ENCODE data around the gene FAT1. TPM values are rescaled to one million over a fixed set of nuclear protein-coding genes. Genes with fewer than 3 reads are reported as not detected.

FAT1 gene
- total and polyA plus RNA-seq, 9 of the 15 experiments (the other 6 are each of a cell fraction or from before 2014, with no cell fraction given) = 6.0 to 38.4 (median 21.4) TPM

- Histone ChIP-seq H3K4me2 (ENCODE audit: insufficient read depth, low read length) (no peak overlapping the region), H3K9me1 (ENCODE audit: control insufficient read depth, insufficient read depth, low read length) (no peaks in the 10 kb centered on the region), H3K27me3 (ENCODE audit: control insufficient read depth in 2 of 2, insufficient read depth in 2 of 2, low read length in 2 of 2) (no peaks in the 10 kb centered on the region), H3K36me3 (ENCODE audit: control insufficient read depth, insufficient read depth, low read length) (peaks cover 39% of the 10 kb centered on the region), H3K9me3 (replicated peaks; ENCODE audit: control insufficient read depth, insufficient read depth, low read depth, low read length) (no peaks in the 10 kb centered on the region), H3K4me1 (replicated peaks in 1 of 2; ENCODE audit: control insufficient read depth in 2 of 2, insufficient read depth in 2 of 2, low read length in 2 of 2) (no peaks in the 10 kb centered on the region), H2AFZ (ENCODE audit: low read depth, low read length) (no peak overlapping the region), H3K9ac (ENCODE audit: insufficient read depth in 1 of 2, low read depth in 2 of 2, low read length in 2 of 2) (no peak overlapping the region; a peak in 1 of 4 replicates), H3K79me2 (ENCODE audit: control insufficient read depth, insufficient read depth, low read length) (no peaks in the 10 kb centered on the region), H3K4me3 (no peak overlapping the region), H4K20me1 (replicated peaks; ENCODE audit: control insufficient read depth, insufficient read depth, low read length) (no peaks in the 10 kb centered on the region), H3K27ac (ENCODE audit: extremely low read depth, low read depth, low read length) (no peak overlapping the region)
- DNase-seq (ENCODE audit: extremely low read depth in 1 of 4, low spot score in 3 of 4) = no peak
- FAIRE-seq = no peak
- WGBS (ENCODE audit: insufficient coverage, low coverage, missing lambda C conversion rate) = 60% methylated on average over 7 of the region's 7 CpGs
- BruUV-seq (replicated peaks) = no TSS peak
- in situ Hi-C loops (cut with MboI) = loop anchor here (10.0 kb wide), 1 partner anchor 304 kb away; no protein-coding TSS in a partner anchor
- ChIA-PET CTCF (ENCODE audit: low intra/inter-chr PET ratio) (no interaction called here), POLR2A (no interaction called here)
- ATAC-seq = no peak
- intact Hi-C loops (cut with micrococcal nuclease) = no loop called here
- no peak for TF ChIP-seq ZNF75A (CRISPR knock-in tag; IDR thresholded peaks at IDR 0.05)
- no peak for TF ChIP-seq NR2C2 (CRISPR knock-in tag; IDR thresholded peaks at IDR 0.05)
- TF ChIP-seq NR2C2 (tag; IDR thresholded peaks at IDR 0.05) = no peak
- no peak for TF ChIP-seq RBM39 (optimal IDR thresholded peaks at IDR 0.05; ENCODE audit: low read depth, low read length)
- TF ChIP-seq ZNF280B (CRISPR knock-in tag; IDR thresholded peaks at IDR 0.05) = no peak
- no peak for TF ChIP-seq TAF15 (IDR thresholded peaks at IDR 0.05; ENCODE audit: low read depth, low read length)
- no peak for TF ChIP-seq ZNF282 (CRISPR knock-in tag; IDR thresholded peaks at IDR 0.05)
- TF ChIP-seq ZBTB11 (CRISPR knock-in tag; IDR thresholded peaks at IDR 0.05) = no peak
- TF ChIP-seq EHMT2 (IDR thresholded peaks at IDR 0.05) = no peak
- TF ChIP-seq TCFL5 (CRISPR knock-in tag; conservative IDR thresholded peaks at IDR 0.05) = no peak
- no peak for TF ChIP-seq HINFP (tag; conservative IDR thresholded peaks at IDR 0.05; ENCODE audit: low read depth)
- no peak for TF ChIP-seq GABPB2 (CRISPR knock-in tag; conservative IDR thresholded peaks at IDR 0.05)
- TF ChIP-seq MBD2 (IDR thresholded peaks at IDR 0.05; ENCODE audit: borderline replicate concordance, low read depth) = no peak
- no peak for TF ChIP-seq ZNF384 (IDR thresholded peaks at IDR 0.05; ENCODE audit: low read depth, low read length)
- no peak for TF ChIP-seq ZBTB5 (IDR thresholded peaks at IDR 0.05)
- TF ChIP-seq FOS (IDR thresholded peaks at IDR 0.05; ENCODE audit: extremely low read depth, insufficient read length) = no peak
Measured at GRCh38 chr4:186598686-186599085, 125.0 kb downstream of the FAT1 start.
